OCI-LY1 (cell line): Measurements from ENCODE around the gene KITLG.

Experiments used
- H2AFZ ChIP-seq: fragments of 200-600 bp; sonication (generic), shearing (Covaris generic); 2 replicates; pipeline ENCODE4 v1.6.0; 2014; ENCODE audit warnings: antibody characterized with exemption, mild to moderate bottlenecking, low read length
- H3F3A ChIP-seq: fragments of 200-600 bp; sonication (generic), shearing (Covaris generic); 2 replicates; pipeline ENCODE4 v1.6.0; 2014; ENCODE audit warnings: mild to moderate bottlenecking, antibody characterized with exemption, low read length, moderate library complexity; ENCODE audit not compliant: insufficient read depth
- H3K27ac ChIP-seq: fragments of 200-600 bp; sonication (generic); 2 replicates; pipeline ENCODE4 v1.5.1; 2014; ENCODE audit warnings: low read length, mixed run types, mild to moderate bottlenecking, low read depth; ENCODE audit not compliant: poor library complexity, severe bottlenecking
- H3K27me3 ChIP-seq: fragments of 200-600 bp; sonication (generic); 2 replicates; pipeline ENCODE4 v1.6.0; 2014; ENCODE audit warnings: antibody characterized with exemption, mild to moderate bottlenecking, low read length, moderate library complexity; ENCODE audit not compliant: insufficient read depth
- H3K36me3 ChIP-seq: fragments of 200-600 bp; sonication (generic); 2 replicates; pipeline ENCODE4 v1.6.1; 2014; ENCODE audit warnings: mild to moderate bottlenecking, antibody characterized with exemption, low read length, moderate library complexity, mixed read lengths; ENCODE audit not compliant: insufficient read depth
- H3K4me1 ChIP-seq: fragments of 200-600 bp; sonication (generic); 2 replicates; pipeline ENCODE4 v1.5.1; 2014; ENCODE audit warnings: mild to moderate bottlenecking, low read length, moderate library complexity; ENCODE audit not compliant: insufficient read depth, severe bottlenecking
- H3K4me2 ChIP-seq: fragments of 200-600 bp; sonication (generic), shearing (Covaris generic); 2 replicates; pipeline ENCODE4 v1.6.1; 2014; ENCODE audit warnings: low read length
- H3K4me3 ChIP-seq: fragments of 200-600 bp; sonication (generic); 2 replicates; pipeline ENCODE4 v1.5.1; 2014; ENCODE audit warnings: low read length, low read depth, mild to moderate bottlenecking, mixed read lengths; ENCODE audit not compliant: poor library complexity, severe bottlenecking
- H3K79me2 ChIP-seq: fragments of 200-600 bp; shearing (Covaris generic); 2 replicates; pipeline ENCODE4 v1.6.1; 2016; ENCODE audit warnings: mixed run types, low read length, mixed read lengths; ENCODE audit not compliant: insufficient read depth
- H3K9ac ChIP-seq: fragments of 200-600 bp; sonication (generic), shearing (Covaris generic); 2 replicates; pipeline ENCODE4 v1.6.1; 2014; ENCODE audit warnings: mild to moderate bottlenecking, low read length, mixed read lengths
- H3K9me2 ChIP-seq: fragments of 200-600 bp; sonication (generic), shearing (Covaris generic); 2 replicates; pipeline ENCODE4 v1.6.1; 2014; ENCODE audit warnings: low read depth, mild to moderate bottlenecking, low read length, mixed read lengths
- H3K9me3 ChIP-seq: fragments of 200-600 bp; shearing (Covaris generic); 2 replicates; pipeline ENCODE4 v1.6.1; 2014; ENCODE audit warnings: low read length, mixed read lengths
- H4K20me1 ChIP-seq: fragments of 200-600 bp; sonication (generic), shearing (Covaris generic); 2 replicates; pipeline ENCODE4 v1.6.0; 2016; ENCODE audit warnings: mild to moderate bottlenecking, low read length; ENCODE audit not compliant: insufficient read depth
- EZH2 ChIP-seq: fragments of 200-600 bp; sonication (generic), shearing (Covaris generic); IDR thresholded peaks from 2 replicates; pipeline ENCODE4 v1.8.0; 2017; ENCODE audit warnings: borderline replicate concordance, mixed run types, mild to moderate bottlenecking, antibody characterized with exemption, low read length, moderate library complexity, mixed read lengths
- TF ChIP-seq, protein P1 (sequence below): fragments of 200-600 bp; sonication (generic), shearing (Covaris generic); IDR thresholded peaks from 2 replicates; pipeline ENCODE4 v1.5.1; 2017; ENCODE audit warnings: mild to moderate bottlenecking, antibody characterized with exemption, low read length, moderate library complexity, mixed read lengths

The KITLG gene

DNA sequence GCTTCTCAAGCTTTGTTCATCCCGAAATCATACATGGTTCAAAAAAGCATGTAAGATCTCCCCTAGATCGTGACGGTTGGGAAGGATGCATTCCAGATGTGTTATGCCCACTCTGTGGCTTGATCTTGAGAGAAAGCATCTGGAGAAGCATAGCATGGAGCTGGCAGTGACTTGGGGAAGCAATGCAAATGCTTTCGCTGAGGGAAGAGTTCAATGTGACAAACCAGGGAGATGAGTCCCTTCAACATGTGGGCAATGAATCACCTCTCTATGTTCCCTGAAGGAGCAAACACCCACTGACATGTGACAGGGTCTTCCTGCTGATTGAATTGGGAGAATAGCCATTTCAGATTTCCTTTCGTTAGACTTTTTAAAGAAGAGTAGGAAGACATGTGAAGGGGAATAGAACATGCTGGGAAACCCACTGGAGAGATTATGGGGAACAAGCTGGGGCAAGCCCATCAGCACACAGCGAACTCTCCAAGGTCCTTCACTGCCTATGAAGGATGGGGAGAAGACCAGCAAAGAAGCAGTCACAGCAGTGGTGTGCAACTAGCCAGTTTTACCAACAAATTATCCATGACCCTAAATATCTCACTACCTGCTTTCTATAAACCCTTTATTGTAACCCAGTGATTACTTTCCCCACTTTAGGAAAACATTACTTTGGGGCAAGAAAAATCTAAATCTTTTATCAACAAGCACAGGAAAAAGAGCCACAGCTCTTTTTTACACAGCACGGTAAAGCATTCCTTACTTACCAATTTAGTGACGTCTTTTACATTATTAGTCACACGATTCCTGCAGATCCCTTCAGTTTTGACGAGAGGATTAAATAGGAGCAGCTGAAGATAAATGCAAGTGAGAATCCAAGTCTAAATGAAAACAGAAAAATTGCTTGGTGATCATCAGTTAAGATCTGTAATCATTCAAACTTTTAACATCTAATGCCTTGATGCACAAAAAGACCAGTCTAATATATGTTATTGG, 35.0 kb downstream of the KITLG start:
- H3K79me2 ChIP-seq: no peaks in the 10 kb centered on the region
- no peak overlapping the region for H3K27ac ChIP-seq
- H3K4me1 ChIP-seq: no peaks in the 10 kb centered on the region
- no peaks in the 10 kb centered on the region for H4K20me1 ChIP-seq
- no peak overlapping the region for H3K4me3 ChIP-seq
- no peaks in the 10 kb centered on the region for H3K9me2 ChIP-seq
- no peak overlapping the region for H3K4me2 ChIP-seq
- no peaks in the 10 kb centered on the region for H3K9me3 ChIP-seq
- no peak overlapping the region for H3K9ac ChIP-seq
- H3K36me3 ChIP-seq: no peaks in the 10 kb centered on the region
- no peak for TF ChIP-seq EZH2
- TF ChIP-seq, protein P1, sequence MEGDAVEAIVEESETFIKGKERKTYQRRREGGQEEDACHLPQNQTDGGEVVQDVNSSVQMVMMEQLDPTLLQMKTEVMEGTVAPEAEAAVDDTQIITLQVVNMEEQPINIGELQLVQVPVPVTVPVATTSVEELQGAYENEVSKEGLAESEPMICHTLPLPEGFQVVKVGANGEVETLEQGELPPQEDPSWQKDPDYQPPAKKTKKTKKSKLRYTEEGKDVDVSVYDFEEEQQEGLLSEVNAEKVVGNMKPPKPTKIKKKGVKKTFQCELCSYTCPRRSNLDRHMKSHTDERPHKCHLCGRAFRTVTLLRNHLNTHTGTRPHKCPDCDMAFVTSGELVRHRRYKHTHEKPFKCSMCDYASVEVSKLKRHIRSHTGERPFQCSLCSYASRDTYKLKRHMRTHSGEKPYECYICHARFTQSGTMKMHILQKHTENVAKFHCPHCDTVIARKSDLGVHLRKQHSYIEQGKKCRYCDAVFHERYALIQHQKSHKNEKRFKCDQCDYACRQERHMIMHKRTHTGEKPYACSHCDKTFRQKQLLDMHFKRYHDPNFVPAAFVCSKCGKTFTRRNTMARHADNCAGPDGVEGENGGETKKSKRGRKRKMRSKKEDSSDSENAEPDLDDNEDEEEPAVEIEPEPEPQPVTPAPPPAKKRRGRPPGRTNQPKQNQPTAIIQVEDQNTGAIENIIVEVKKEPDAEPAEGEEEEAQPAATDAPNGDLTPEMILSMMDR: no peak
- no peaks in the 10 kb centered on the region for H3F3A ChIP-seq
- H3K27me3 ChIP-seq: no peaks in the 10 kb centered on the region
- H2AFZ ChIP-seq: no peak overlapping the region

DNA sequence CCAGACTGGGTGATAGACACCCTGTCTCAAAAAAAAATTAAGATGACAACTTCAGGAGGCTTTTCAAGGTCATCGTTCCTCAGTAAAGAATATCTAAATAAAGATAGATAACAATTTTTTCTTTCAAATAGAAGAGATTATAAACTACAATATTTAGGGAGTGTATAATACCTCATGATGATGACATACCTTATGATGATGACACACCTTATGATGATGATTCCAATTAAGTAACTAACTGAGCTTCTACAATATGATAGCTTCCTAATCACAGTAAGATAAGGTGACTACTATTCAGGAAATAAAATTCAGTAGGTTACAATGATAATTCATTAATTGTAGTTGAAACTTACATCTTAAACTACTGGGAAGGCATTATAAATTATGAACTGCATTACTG, 40.4 kb downstream of the KITLG start:
- H3K9me2 ChIP-seq: no peaks in the 10 kb centered on the region
- H3K9me3 ChIP-seq: no peaks in the 10 kb centered on the region
- H3K27ac ChIP-seq: no peak overlapping the region
- no peaks in the 10 kb centered on the region for H3F3A ChIP-seq
- H3K27me3 ChIP-seq: no peaks in the 10 kb centered on the region
- no peak overlapping the region for H3K9ac ChIP-seq
- H3K79me2 ChIP-seq: no peaks in the 10 kb centered on the region
- H4K20me1 ChIP-seq: no peaks in the 10 kb centered on the region
- H3K4me2 ChIP-seq: no peak overlapping the region
- no peak overlapping the region for H2AFZ ChIP-seq
- H3K4me3 ChIP-seq: no peak overlapping the region
- H3K36me3 ChIP-seq: no peaks in the 10 kb centered on the region
- TF ChIP-seq, protein P1: no peak
- TF ChIP-seq EZH2: no peak
- H3K4me1 ChIP-seq: no peaks in the 10 kb centered on the region

DNA sequence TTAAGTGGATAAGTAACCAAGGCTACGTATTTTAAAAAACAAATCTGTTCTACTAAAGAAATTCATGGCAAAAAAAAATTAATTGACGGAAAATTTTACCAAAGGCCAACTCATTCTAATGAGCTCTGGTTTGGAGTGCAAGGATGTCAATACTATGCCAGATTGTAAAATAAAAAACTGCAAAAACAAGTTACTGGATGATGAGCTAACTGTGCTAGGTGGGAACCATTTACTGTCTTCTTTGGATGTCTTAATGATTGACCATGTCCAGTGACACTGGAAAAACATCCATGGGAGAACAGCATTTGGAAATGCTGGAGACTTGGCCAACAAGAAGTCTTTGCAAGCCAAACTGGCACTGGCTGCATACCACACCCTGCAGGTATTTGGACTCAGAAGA, 41.6 kb downstream of the KITLG start:
- Histone ChIP-seq H2AFZ (no peak overlapping the region), H3K36me3 (no peaks in the 10 kb centered on the region), H3K27me3 (no peaks in the 10 kb centered on the region), H4K20me1 (no peaks in the 10 kb centered on the region), H3F3A (no peaks in the 10 kb centered on the region), H3K9me3 (no peaks in the 10 kb centered on the region), H3K27ac (no peak overlapping the region), H3K4me3 (no peak overlapping the region), H3K4me1 (no peaks in the 10 kb centered on the region), H3K79me2 (no peaks in the 10 kb centered on the region), H3K9me2 (no peaks in the 10 kb centered on the region), H3K9ac (no peak overlapping the region), H3K4me2 (no peak overlapping the region)
- TF ChIP-seq EZH2: no peak
- TF ChIP-seq, protein P1: no peak
